Endothelial cell (in vitro differentiated cells): ENCODE measurements around the gene VAV2. TPM values are rescaled to one million over a fixed set of nuclear protein-coding genes. Genes with fewer than 3 reads are reported as not detected.

Experiments
- DNase-seq: peaks from one replicate; pipeline ENCODE4 v3.0.0; 2021; ENCODE audit warnings: low spot score
- H3K27ac Mint-ChIP-seq: one replicate; pipeline ENCODE4 v1.8.0; 2021; ENCODE audit warnings: mixed read lengths, inconsistent platforms; ENCODE audit not compliant: unreplicated experiment
- H3K27me3 Mint-ChIP-seq: one replicate; pipeline ENCODE4 v1.8.0; 2021; ENCODE audit warnings: mild to moderate bottlenecking, moderate library complexity, mixed read lengths, inconsistent platforms; ENCODE audit not compliant: unreplicated experiment
- H3K36me3 Mint-ChIP-seq: one replicate; pipeline ENCODE4 v1.8.0; 2021; ENCODE audit warnings: mild to moderate bottlenecking, low read depth, mixed read lengths, inconsistent platforms; ENCODE audit not compliant: unreplicated experiment
- H3K4me1 Mint-ChIP-seq: one replicate; pipeline ENCODE4 v1.8.0; 2021; ENCODE audit warnings: mild to moderate bottlenecking, mixed read lengths, inconsistent platforms; ENCODE audit not compliant: unreplicated experiment
- H3K4me3 Mint-ChIP-seq: one replicate; pipeline ENCODE4 v1.8.0; 2021; ENCODE audit warnings: mild to moderate bottlenecking, mixed read lengths, inconsistent platforms; ENCODE audit not compliant: unreplicated experiment
- H3K9me3 Mint-ChIP-seq: one replicate; pipeline ENCODE4 v1.8.0; 2021; ENCODE audit warnings: mixed read lengths, inconsistent platforms; ENCODE audit not compliant: unreplicated experiment
- CTCF ChIP-seq: fragments of 200-600 bp; sonication (generic); IDR thresholded peaks from one replicate; pipeline ENCODE4 v1.5.0; 2021; ENCODE audit warnings: antibody characterized with exemption; ENCODE audit not compliant: unreplicated experiment
- total RNA-seq: library from RNA; stranded (reverse); fragmentation: NEBNext Ultra II Directional; extraction: Animal tissue kit (Norgen Biotek cat#: 25700); gene quantifications from one replicate; pipeline ENCODE4 v1.2.1, GENCODE V29; 2021; ENCODE audit not compliant: unreplicated experiment

The VAV2 gene
- total RNA-seq, 1 donor from 2014 or later = 27.2 TPM

- Mint-ChIP-seq H3K36me3 (peaks cover 5% of the 10 kb centered on the region), H3K4me3 (no peak overlapping the region), H3K27ac (no peak overlapping the region), H3K9me3 (no peaks in the 10 kb centered on the region), H3K4me1 (peaks cover 9% of the 10 kb centered on the region), H3K27me3 (peaks cover under 1% of the 10 kb centered on the region)
- no peak for TF ChIP-seq CTCF
- DNase-seq = no peak
Measured at GRCh38 chr9:133964463-133964862, 27.7 kb downstream of the VAV2 start.

GRCh38 chr9:133963166-133963565 lies 29.0 kb downstream of the VAV2 start:
- Mint-ChIP-seq H3K9me3 (no peaks in the 10 kb centered on the region), H3K27me3 (peaks cover 4% of the 10 kb centered on the region), H3K27ac (no peak overlapping the region), H3K4me3 (no peak overlapping the region), H3K36me3 (peaks cover 5% of the 10 kb centered on the region), H3K4me1 (peaks cover 14% of the 10 kb centered on the region)
- no peak for DNase-seq
- TF ChIP-seq CTCF = no peak

- peaks cover 17% of the 10 kb centered on the region for H3K4me1 Mint-ChIP-seq
- H3K4me3 Mint-ChIP-seq = no peak overlapping the region
- no peak overlapping the region for H3K27ac Mint-ChIP-seq
- H3K9me3 Mint-ChIP-seq = no peaks in the 10 kb centered on the region
- H3K36me3 Mint-ChIP-seq = peaks cover 5% of the 10 kb centered on the region
- H3K27me3 Mint-ChIP-seq = peaks cover 4% of the 10 kb centered on the region
- TF ChIP-seq CTCF = no peak
- no peak for DNase-seq
Measured at GRCh38 chr9:133962341-133962740, 29.8 kb downstream of the VAV2 start.

GRCh38 chr9:133961226-133962165 lies 30.6 kb downstream of the VAV2 start:
- TF ChIP-seq CTCF = no peak
- Mint-ChIP-seq H3K27ac (no peak overlapping the region), H3K9me3 (no peaks in the 10 kb centered on the region), H3K4me1 (peaks cover 22% of the 10 kb centered on the region), H3K4me3 (no peak overlapping the region), H3K27me3 (peaks cover 4% of the 10 kb centered on the region), H3K36me3 (peaks cover 5% of the 10 kb centered on the region)
- DNase-seq = no peak

- Mint-ChIP-seq H3K4me3 (no peak overlapping the region), H3K27ac (no peak overlapping the region), H3K9me3 (no peaks in the 10 kb centered on the region), H3K27me3 (peaks cover 7% of the 10 kb centered on the region), H3K36me3 (peaks cover 5% of the 10 kb centered on the region), H3K4me1 (peaks cover 25% of the 10 kb centered on the region)
- no peak for DNase-seq
- TF ChIP-seq CTCF = no peak
Measured at GRCh38 chr9:133960568-133961129, 31.5 kb downstream of the VAV2 start.
